Measurements from ENCODE around the gene NAA38.
"Not testable (repeated sequence)": the region's sequence is repeated elsewhere in the genome, so short reads cannot be mapped to it uniquely, and the experiment has no call there.

The NAA38 gene

GRCh38 chr17:7818746-7819645, 38.4 kb downstream of the NAA38 start:
- DNase-seq: no peak

GRCh38 chr17:7818026-7818425, 39.3 kb downstream of the NAA38 start:
- no peak for DNase-seq

GRCh38 chr17:7817643-7817964, 39.8 kb downstream of the NAA38 start:
- DNase-seq: no peak

GRCh38 chr17:7816926-7817642, 40.3 kb downstream of the NAA38 start:
- DNase-seq: no peak

- no peak for DNase-seq
Observed at GRCh38 chr17:7814969-7815368, 42.4 kb downstream of the NAA38 start.

GRCh38 chr17:7811251-7811650, 46.1 kb downstream of the NAA38 start:
- DNase-seq: no peak

GRCh38 chr17:7809791-7810343, 47.5 kb downstream of the NAA38 start:
- DNase-seq: not testable (repeated sequence)

GRCh38 chr17:7809086-7809790, 48.1 kb downstream of the NAA38 start:
- no peak for DNase-seq

GRCh38 chr17:7807206-7807605, 50.2 kb downstream of the NAA38 start:
- DNase-seq: no peak
